Endothelial cell of umbilical vein (primary cell): ENCODE results near the gene ESPNL.

Experiments
- CTCF ChIP-seq, 2 donors: IDR thresholded peaks; 1 replicate in 1 of 2; 2 replicates in 1 of 2; pipeline ENCODE4 v1.5.1; 2011; ENCODE audit warnings: low read length in 2 of 2, mild to moderate bottlenecking in 2 of 2, moderate library complexity in 2 of 2, control low read depth in 1 of 2, inconsistent platforms in 1 of 2, low read depth in 1 of 2; ENCODE audit not compliant: insufficient read depth in 1 of 2; ENCODE audit errors: extremely low read depth in 1 of 2
- JUN ChIP-seq: IDR thresholded peaks from 2 replicates; pipeline ENCODE4 v1.6.1; 2011; ENCODE audit warnings: borderline replicate concordance, low read depth; ENCODE audit not compliant: insufficient read length, insufficient read depth

- no peak for TF ChIP-seq JUN
- TF ChIP-seq CTCF (IDR thresholded peaks at IDR 0.05; ENCODE audit: extremely low read depth in 1 of 2, insufficient read depth in 1 of 2, low read depth in 1 of 2, low read length in 2 of 2) = no peak
These were observed 34.9 kb upstream of the ESPNL start for GRCh38 chr2:238065071-238065846.
